Transverse colon (tissue), 3 donors: ENCODE data around the gene ROBO1.

Experiments used
- EP300 ChIP-seq: sonication (generic); formaldehyde crosslinking; IDR thresholded peaks from one replicate; pipeline ENCODE4 v1.6.1; 2017; ENCODE audit warnings: antibody characterized with exemption, low read depth
- POLR2A ChIP-seq: fragments of 450-650 bp; IDR thresholded peaks from one replicate; pipeline ENCODE4 v1.6.1; 2016; ENCODE audit warnings: antibody characterized with exemption, mild to moderate bottlenecking, moderate library complexity
- TF ChIP-seq, protein P1 (sequence below), 5 experiments: fragments of 200-600 bp in 3 of 5; fragments of 450-650 bp in 2 of 5; sonication (generic) in 3 of 5; IDR thresholded peaks; 1 replicate in 2 of 5; 2 replicates in 3 of 5; pipeline ENCODE4 v1.5.1; 2016 to 2017; ENCODE audit warnings: antibody characterized with exemption in 5 of 5, inconsistent platforms in 3 of 5, mild to moderate bottlenecking in 2 of 5, moderate library complexity in 1 of 5

- TF ChIP-seq POLR2A (no peak), EP300 (no peak)
- TF ChIP-seq, protein P1, sequence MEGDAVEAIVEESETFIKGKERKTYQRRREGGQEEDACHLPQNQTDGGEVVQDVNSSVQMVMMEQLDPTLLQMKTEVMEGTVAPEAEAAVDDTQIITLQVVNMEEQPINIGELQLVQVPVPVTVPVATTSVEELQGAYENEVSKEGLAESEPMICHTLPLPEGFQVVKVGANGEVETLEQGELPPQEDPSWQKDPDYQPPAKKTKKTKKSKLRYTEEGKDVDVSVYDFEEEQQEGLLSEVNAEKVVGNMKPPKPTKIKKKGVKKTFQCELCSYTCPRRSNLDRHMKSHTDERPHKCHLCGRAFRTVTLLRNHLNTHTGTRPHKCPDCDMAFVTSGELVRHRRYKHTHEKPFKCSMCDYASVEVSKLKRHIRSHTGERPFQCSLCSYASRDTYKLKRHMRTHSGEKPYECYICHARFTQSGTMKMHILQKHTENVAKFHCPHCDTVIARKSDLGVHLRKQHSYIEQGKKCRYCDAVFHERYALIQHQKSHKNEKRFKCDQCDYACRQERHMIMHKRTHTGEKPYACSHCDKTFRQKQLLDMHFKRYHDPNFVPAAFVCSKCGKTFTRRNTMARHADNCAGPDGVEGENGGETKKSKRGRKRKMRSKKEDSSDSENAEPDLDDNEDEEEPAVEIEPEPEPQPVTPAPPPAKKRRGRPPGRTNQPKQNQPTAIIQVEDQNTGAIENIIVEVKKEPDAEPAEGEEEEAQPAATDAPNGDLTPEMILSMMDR (IDR thresholded peaks at IDR 0.05) = no peak
Observed at GRCh38 chr3:79257791-79258190, 510.0 kb downstream of the ROBO1 start.
